Measurements from ENCODE around the gene NME7.

GRCh38 chr1:169122976-169123375, 244.6 kb downstream of the NME7 start:
- TF ChIP-seq POLR2A (IDR thresholded peaks at IDR 0.05; ENCODE audit: low read depth, low read length) (no peak), TAF1 (IDR thresholded peaks at IDR 0.05; ENCODE audit: low read depth, low read length) (no peak), POLR2AphosphoS5 (IDR thresholded peaks at IDR 0.05; ENCODE audit: low read depth, low read length) (no peak), POU2F2 (IDR thresholded peaks at IDR 0.05; ENCODE audit: low read depth, low read length) (no peak), SPI1 (IDR thresholded peaks at IDR 0.05; ENCODE audit: low read depth, low read length) (peak; percentile 88), PAX5 (IDR thresholded peaks at IDR 0.05; ENCODE audit: insufficient read depth, low read length, severe bottlenecking) (no peak)
